ENCODE results near the gene EDEM2.
"Not testable (repeated sequence)": the region's sequence is repeated elsewhere in the genome, so short reads cannot be mapped to it uniquely, and the experiment has no call there.

The EDEM2 gene

DNA sequence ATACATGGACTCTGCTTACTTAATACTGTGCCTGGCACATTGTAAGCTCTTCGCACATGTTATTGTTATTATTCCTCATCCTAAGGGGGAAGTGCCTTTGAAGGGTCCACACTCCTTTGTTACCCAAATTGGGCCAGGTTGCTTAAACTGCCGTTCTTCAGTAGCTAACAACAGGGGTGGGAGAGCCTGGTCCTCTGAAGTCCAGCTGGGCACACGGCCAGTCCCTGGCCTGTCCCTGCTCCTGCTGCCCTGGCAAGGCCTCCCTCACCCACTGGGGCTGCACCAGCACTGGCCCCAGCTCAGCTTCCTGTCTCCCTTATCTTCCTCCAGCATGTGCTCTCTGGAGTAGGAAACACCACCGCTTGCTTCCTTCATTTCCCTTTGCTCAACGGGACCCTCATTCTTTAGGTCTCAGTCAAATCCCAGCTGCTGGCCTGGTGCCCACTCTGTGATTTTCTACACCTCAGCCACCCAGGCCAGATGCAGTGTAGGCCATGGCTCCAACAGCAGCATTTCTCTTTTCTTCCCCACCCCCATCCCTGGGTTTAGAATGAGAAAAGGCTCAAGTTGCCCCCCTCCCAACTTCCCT lies 19.2 kb upstream of the EDEM2 start:
- no peak for DNase-seq (ENCODE audit: low read depth, low spot score)
- no peaks in the 10 kb centered on the region for H3K36me3 ChIP-seq (ENCODE audit: insufficient read depth, insufficient read length, low read length)
- TF ChIP-seq YY1 (IDR thresholded peaks at IDR 0.05; ENCODE audit: insufficient read depth, insufficient read length) (no peak), ZNF274 (IDR thresholded peaks at IDR 0.05; ENCODE audit: low read depth, low read length) (no peak), SUZ12 (IDR thresholded peaks at IDR 0.05; ENCODE audit: extremely low read depth, insufficient read depth, insufficient read length) (no peak)
- peak overlapping the region; percentile 0 for H3K9ac ChIP-seq (ENCODE audit: insufficient read length, low read depth)
- no peaks in the 10 kb centered on the region for H3K9me3 ChIP-seq (ENCODE audit: insufficient read depth, low read length)
- H3K4me3 ChIP-seq (ENCODE audit: insufficient read length, low read depth): no peak overlapping the region
- no peaks in the 10 kb centered on the region for H3K27me3 ChIP-seq (ENCODE audit: insufficient read depth, insufficient read length)
- H3K4me1 ChIP-seq (ENCODE audit: insufficient read depth, insufficient read length): peaks cover 9% of the 10 kb centered on the region

DNA sequence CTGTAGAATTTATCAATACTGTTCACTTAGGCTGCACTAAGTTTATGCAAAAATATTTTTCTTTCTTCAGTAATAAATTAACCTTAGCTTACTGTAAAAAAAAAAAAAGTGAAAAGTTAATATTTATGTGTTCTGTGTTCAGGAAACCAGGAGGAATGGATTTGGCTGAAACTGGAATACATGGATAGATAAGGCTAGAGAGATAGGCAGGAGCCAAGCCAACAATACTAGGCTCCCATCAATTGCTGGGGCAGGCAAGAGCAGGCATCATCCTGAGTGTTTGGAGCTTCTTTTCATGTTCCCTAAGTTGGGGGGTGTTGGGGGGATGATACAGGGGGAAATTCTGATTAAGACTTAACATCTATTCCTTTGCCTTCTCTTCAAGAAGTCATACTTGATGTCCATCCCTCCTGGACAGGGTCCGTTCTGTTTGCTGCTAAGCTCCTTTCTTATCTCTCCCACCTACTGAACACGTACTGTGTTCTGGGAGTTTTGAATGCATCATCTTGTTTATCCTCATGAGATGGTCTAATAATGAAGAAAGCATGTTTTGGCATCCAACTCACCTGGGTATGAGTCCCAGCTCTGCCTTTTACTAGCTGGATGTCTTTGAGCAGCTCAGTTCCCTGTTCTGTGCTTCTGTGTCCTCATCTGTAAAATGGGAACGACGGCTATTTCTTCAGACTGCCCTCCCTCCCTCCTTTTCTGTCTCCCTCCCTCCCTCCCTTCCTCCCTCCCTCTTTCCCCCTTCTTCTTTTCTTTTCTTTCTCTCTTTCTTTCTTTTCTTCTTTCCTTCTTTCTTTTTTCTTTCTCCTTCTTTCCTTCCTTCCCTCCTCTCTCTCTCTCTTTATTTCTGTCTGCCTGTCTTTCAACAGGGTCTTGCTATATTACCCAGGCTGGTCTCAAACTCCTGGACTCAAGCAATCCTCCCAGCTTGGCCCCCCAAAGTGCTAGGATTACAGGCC lies 18.4 kb upstream of the EDEM2 start:
- Histone ChIP-seq H3K9ac (ENCODE audit: insufficient read length, low read depth) (no peak overlapping the region), H3K4me3 (ENCODE audit: insufficient read length, low read depth) (no peak overlapping the region), H3K9me3 (ENCODE audit: insufficient read depth, low read length) (no peaks in the 10 kb centered on the region), H3K4me1 (ENCODE audit: insufficient read depth, insufficient read length) (peaks cover 9% of the 10 kb centered on the region), H3K36me3 (ENCODE audit: insufficient read depth, insufficient read length, low read length) (no peaks in the 10 kb centered on the region), H3K27me3 (ENCODE audit: insufficient read depth, insufficient read length) (no peaks in the 10 kb centered on the region)
- TF ChIP-seq ZNF274 (IDR thresholded peaks at IDR 0.05; ENCODE audit: low read depth, low read length): no peak
- no peak for TF ChIP-seq YY1 (IDR thresholded peaks at IDR 0.05; ENCODE audit: insufficient read depth, insufficient read length)
- TF ChIP-seq SUZ12 (IDR thresholded peaks at IDR 0.05; ENCODE audit: extremely low read depth, insufficient read depth, insufficient read length): no peak
- no peak for DNase-seq (ENCODE audit: low read depth, low spot score)

DNA sequence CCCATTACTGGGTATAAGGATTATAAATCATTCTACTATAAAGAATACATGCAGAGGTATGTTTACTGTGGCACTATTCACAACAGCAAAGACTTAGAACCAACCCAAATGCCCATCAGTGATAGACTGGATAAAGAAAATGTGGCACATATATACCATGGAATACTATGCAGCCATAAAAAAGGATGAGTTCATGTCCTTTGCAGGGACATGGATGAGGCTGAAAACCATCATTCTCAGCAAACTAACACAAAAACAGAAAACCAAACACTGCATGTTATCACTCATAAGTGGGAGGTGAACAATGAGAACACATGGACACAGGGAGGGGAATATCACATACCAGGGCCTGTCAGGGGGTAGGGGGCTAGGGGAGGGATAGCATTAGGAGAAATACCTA lies 17.4 kb upstream of the EDEM2 start:
- H3K9ac ChIP-seq (ENCODE audit: insufficient read length, low read depth); DNase-seq (ENCODE audit: low read depth, low spot score); H3K4me1 ChIP-seq (ENCODE audit: insufficient read depth, insufficient read length); H3K36me3 ChIP-seq (ENCODE audit: insufficient read depth, insufficient read length, low read length); H3K4me3 ChIP-seq (ENCODE audit: insufficient read length, low read depth); H3K9me3 ChIP-seq (ENCODE audit: insufficient read depth, low read length); H3K27me3 ChIP-seq (ENCODE audit: insufficient read depth, insufficient read length): not testable (repeated sequence)

DNA sequence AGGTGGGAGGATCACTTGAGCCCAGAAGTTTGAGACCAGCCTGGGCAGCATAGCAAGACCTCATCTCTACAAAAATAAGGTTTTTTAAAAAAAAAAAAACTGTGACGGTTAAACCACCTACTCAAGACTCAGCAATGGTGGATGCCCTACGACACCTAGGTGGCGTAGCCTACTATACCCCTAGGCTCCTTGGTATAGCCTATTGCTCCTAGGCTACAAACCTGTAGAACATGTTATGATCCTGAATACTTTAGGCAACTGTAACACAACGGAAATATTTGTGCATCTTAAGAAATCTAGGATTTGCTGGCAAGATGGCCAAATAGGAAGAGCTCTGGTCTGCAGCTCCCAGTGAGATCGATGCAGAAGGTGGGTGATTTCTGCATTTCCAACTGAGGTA lies 13.2 kb upstream of the EDEM2 start:
- not testable (repeated sequence) for H3K4me3 ChIP-seq (ENCODE audit: insufficient read length, low read depth); H3K9ac ChIP-seq (ENCODE audit: insufficient read length, low read depth); DNase-seq (ENCODE audit: low read depth, low spot score); H3K27me3 ChIP-seq (ENCODE audit: insufficient read depth, insufficient read length); H3K9me3 ChIP-seq (ENCODE audit: insufficient read depth, low read length); H3K36me3 ChIP-seq (ENCODE audit: insufficient read depth, insufficient read length, low read length); H3K4me1 ChIP-seq (ENCODE audit: insufficient read depth, insufficient read length)

DNA sequence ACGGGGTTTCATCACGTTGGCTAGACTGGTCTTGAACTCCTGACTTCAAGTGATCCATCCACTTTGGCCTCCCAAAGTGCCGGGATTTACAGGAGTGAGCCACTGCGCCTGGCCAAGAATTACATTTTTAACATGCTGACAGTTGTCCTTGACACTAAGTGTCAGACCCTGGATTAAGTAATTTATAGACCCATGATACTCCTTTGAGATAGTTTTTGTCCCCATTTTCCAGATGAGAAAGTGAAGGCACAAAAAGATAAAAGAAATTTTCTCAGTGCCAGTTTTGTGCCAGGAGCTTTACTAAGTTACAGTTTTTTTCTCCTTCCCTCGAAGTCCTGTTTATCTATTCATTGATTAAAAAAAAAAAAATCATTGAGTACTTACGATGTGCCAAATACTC lies 9.8 kb upstream of the EDEM2 start:
- Histone ChIP-seq H3K9me3 (ENCODE audit: insufficient read depth, low read length) (peaks cover 6% of the 10 kb centered on the region; the same call in 1 of the 2 replicates), H3K9ac (ENCODE audit: insufficient read length, low read depth) (no peak overlapping the region)
- TF ChIP-seq ZNF274 (IDR thresholded peaks at IDR 0.05; ENCODE audit: low read depth, low read length) (no peak), YY1 (IDR thresholded peaks at IDR 0.05; ENCODE audit: insufficient read depth, insufficient read length) (no peak), SUZ12 (IDR thresholded peaks at IDR 0.05; ENCODE audit: extremely low read depth, insufficient read depth, insufficient read length) (no peak)

DNA sequence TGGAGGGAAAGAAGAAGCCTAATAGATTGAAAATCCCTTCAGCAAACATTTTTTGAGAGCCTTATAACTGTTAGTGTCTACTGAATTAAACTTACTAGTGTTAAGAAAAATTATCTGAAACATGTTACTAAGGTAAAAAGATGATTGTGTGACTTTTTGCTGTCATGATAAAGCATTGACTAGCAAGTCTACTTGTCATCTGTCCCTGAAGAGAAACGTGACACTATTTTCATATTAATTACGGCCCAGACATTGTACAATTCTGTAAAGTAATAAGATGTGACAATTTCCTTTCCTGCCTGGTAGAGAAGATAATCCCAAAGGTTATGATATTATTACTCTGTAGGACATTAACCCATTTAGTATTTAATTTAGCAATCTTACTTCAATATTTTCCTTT lies 8.8 kb upstream of the EDEM2 start:
- Histone ChIP-seq H3K9ac (ENCODE audit: insufficient read length, low read depth) (no peak overlapping the region), H3K4me1 (ENCODE audit: insufficient read depth, insufficient read length) (no peaks in the 10 kb centered on the region), H3K27me3 (ENCODE audit: insufficient read depth, insufficient read length) (no peaks in the 10 kb centered on the region), H3K4me3 (ENCODE audit: insufficient read length, low read depth) (no peak overlapping the region), H3K36me3 (ENCODE audit: insufficient read depth, insufficient read length, low read length) (no peaks in the 10 kb centered on the region), H3K9me3 (ENCODE audit: insufficient read depth, low read length) (peaks cover 6% of the 10 kb centered on the region; the same call in 1 of the 2 replicates)
- no peak for DNase-seq (ENCODE audit: low read depth, low spot score)
- TF ChIP-seq YY1 (IDR thresholded peaks at IDR 0.05; ENCODE audit: insufficient read depth, insufficient read length) (no peak), SUZ12 (IDR thresholded peaks at IDR 0.05; ENCODE audit: extremely low read depth, insufficient read depth, insufficient read length) (no peak), ZNF274 (IDR thresholded peaks at IDR 0.05; ENCODE audit: low read depth, low read length) (no peak)

More for the DNA sequence above, 9.8 kb upstream of the EDEM2 start:
- no peak for DNase-seq (ENCODE audit: low read depth, low spot score)
- no peaks in the 10 kb centered on the region for H3K4me1 ChIP-seq (ENCODE audit: insufficient read depth, insufficient read length)
- no peak overlapping the region for H3K4me3 ChIP-seq (ENCODE audit: insufficient read length, low read depth)
- H3K36me3 ChIP-seq (ENCODE audit: insufficient read depth, insufficient read length, low read length): no peaks in the 10 kb centered on the region
- no peaks in the 10 kb centered on the region for H3K27me3 ChIP-seq (ENCODE audit: insufficient read depth, insufficient read length)

DNA sequence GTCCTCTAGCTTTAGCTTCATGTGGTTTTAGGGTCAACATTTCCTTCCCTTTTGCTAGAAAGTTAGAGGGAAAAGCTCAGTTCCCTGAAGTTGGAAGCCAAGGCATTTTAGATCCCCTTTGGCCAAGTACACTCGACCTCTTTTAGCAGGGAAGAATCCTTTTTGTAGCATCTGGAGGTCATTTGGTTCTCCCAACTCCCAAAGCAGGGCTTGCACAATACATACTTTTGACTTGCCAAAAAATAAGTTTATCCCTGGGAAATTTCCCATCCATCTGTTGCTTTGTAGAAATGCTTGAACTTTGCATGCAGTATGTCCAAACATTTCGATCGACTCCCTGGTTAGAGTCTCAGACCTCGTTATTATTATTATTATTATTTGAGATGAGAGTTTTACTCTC lies 4.6 kb upstream of the EDEM2 start:
- H3K9me3 ChIP-seq (ENCODE audit: insufficient read depth, low read length): peaks cover 6% of the 10 kb centered on the region; the same call in 1 of the 2 replicates
- H3K4me3 ChIP-seq (ENCODE audit: insufficient read length, low read depth): no peak overlapping the region
- no peaks in the 10 kb centered on the region for H3K27me3 ChIP-seq (ENCODE audit: insufficient read depth, insufficient read length)
- TF ChIP-seq ZNF274 (IDR thresholded peaks at IDR 0.05; ENCODE audit: low read depth, low read length) (no peak), YY1 (IDR thresholded peaks at IDR 0.05; ENCODE audit: insufficient read depth, insufficient read length) (no peak), SUZ12 (IDR thresholded peaks at IDR 0.05; ENCODE audit: extremely low read depth, insufficient read depth, insufficient read length) (no peak)
- H3K36me3 ChIP-seq (ENCODE audit: insufficient read depth, insufficient read length, low read length): no peaks in the 10 kb centered on the region
- no peak for DNase-seq (ENCODE audit: low read depth, low spot score)
- H3K9ac ChIP-seq (ENCODE audit: insufficient read length, low read depth): no peak overlapping the region
- no peaks in the 10 kb centered on the region for H3K4me1 ChIP-seq (ENCODE audit: insufficient read depth, insufficient read length)
